BE2C (cell line): ENCODE results near the gene A1CF.
"Not testable (repeated sequence)": the region's sequence is repeated elsewhere in the genome, so short reads cannot be mapped to it uniquely, and the experiment has no call there.

Experiments
- DNase-seq: peaks from one replicate; pipeline ENCODE4 v3.0.0-alpha.2; 2020
- H3K27me3 ChIP-seq: fragments of 250-450 bp; sonication (Bioruptor Pico); 2 replicates; pipeline ENCODE4 v1.5.1; 2020; ENCODE audit warnings: mild to moderate bottlenecking
- H3K36me3 ChIP-seq: fragments of 250-450 bp; sonication (Bioruptor Pico); 2 replicates; pipeline ENCODE4 v1.5.1; 2020; ENCODE audit warnings: mild to moderate bottlenecking
- H3K4me1 ChIP-seq: fragments of 250-450 bp; sonication (Bioruptor Pico); 2 replicates; pipeline ENCODE4 v1.5.1; 2020
- H3K4me3 ChIP-seq: 2 replicates; pipeline ENCODE4 v1.5.1; 2011; ENCODE audit warnings: low read depth, low read length
- H3K9me3 ChIP-seq: fragments of 250-450 bp; sonication (Bioruptor Pico); 2 replicates; pipeline ENCODE4 v1.5.1; 2020
- CTCF ChIP-seq: IDR thresholded peaks from 2 replicates; pipeline ENCODE4 v1.5.1; 2012; ENCODE audit warnings: mild to moderate bottlenecking, low read depth, low read length

Gene A1CF

DNA sequence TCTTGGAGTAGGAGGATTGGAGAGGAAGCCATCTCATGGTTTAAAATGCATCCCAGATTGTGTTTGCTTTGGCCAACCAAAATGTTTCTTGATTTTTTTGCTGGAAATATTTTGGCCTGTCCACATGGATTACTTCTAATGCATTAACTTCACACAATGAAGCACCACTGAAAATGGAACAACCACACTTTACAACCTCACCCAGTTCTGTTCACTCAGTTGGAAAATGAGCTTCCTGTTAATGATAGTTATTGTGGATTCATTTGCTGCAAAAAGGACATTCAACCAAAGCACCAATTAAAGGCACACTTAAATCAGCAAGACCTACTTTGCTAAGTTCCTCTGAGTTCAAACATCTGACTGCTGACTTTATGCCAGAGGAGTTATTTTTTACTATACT is 11.3 kb upstream of the A1CF start:
- no peaks in the 10 kb centered on the region for H3K4me1 ChIP-seq
- no peak for DNase-seq
- TF ChIP-seq CTCF, result no peak
- no peaks in the 10 kb centered on the region for H3K27me3 ChIP-seq
- no peaks in the 10 kb centered on the region for H3K36me3 ChIP-seq
- H3K4me3 ChIP-seq, result no peak overlapping the region
- no peaks in the 10 kb centered on the region for H3K9me3 ChIP-seq

DNA sequence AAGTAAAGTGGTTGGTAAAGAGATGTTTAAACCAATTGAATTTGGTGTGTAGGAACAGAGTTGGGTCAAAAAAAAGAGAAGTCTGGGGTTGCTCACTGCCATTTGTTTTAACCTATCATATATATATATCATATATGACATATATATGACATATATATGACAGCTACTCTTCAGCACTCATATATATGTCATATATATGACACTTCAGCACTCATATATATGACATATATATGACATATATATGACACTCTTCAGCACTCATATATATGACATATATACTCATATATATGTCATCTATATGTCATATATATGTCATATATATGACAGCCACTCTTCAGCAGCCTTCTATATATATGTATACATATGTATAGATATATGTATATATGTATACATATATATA is 8.9 kb upstream of the A1CF start:
- Histone ChIP-seq H3K36me3 (no peaks in the 10 kb centered on the region), H3K9me3 (no peaks in the 10 kb centered on the region), H3K4me1 (no peaks in the 10 kb centered on the region), H3K27me3 (no peaks in the 10 kb centered on the region), H3K4me3 (no peak overlapping the region)
- TF ChIP-seq CTCF, result no peak
- no peak for DNase-seq

DNA sequence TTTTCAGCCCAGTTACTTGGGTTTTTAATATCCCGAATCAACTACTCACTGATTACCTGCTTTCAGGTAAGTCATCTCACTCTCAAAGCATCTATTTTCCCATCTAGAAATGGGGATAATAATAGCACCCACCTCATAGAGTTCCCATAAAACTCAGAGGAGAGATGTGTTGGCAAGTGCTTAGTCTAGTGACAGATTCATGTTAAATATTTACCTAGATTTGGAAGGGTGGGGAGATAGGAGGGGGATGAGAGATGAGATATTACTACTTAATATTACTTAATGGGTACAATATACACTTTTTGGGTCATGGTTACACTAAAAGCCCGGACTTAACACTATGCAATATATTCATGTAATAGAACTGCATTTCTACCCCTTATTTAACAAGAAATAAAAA is 7.0 kb upstream of the A1CF start:
- H3K27me3 ChIP-seq, result no peaks in the 10 kb centered on the region
- DNase-seq, result no peak
- no peaks in the 10 kb centered on the region for H3K4me1 ChIP-seq
- TF ChIP-seq CTCF, result no peak
- H3K9me3 ChIP-seq, result no peaks in the 10 kb centered on the region
- no peak overlapping the region for H3K4me3 ChIP-seq
- H3K36me3 ChIP-seq, result no peaks in the 10 kb centered on the region

GRCh38 chr10:50884302-50884701 is 1.1 kb downstream of the A1CF start:
- Histone ChIP-seq H3K9me3 (no peaks in the 10 kb centered on the region), H3K36me3 (no peaks in the 10 kb centered on the region), H3K4me3 (no peak overlapping the region), H3K4me1 (no peaks in the 10 kb centered on the region), H3K27me3 (no peaks in the 10 kb centered on the region; the same call in 1 of the 2 replicates)
- no peak for TF ChIP-seq CTCF
- no peak for DNase-seq

DNA sequence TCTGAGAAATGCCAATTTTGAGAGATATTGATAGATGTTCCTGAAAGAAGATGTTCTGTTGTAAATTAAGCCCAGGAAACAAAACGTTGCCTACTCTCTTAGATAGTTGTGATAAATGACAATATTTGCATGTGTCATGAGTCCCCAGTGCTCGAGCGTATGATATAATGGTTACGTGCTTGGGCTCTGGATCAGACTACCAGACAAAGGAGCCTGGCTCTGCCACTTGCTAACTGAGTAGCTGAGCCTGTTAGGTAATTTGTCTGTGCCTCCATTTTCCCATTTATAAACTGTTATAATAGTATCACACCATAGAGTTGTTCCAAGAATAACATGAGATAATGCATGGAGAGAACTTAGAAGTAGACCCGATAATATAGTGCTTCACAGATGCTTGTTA is 1.8 kb downstream of the A1CF start:
- H3K36me3 ChIP-seq, result no peaks in the 10 kb centered on the region
- H3K4me3 ChIP-seq, result no peak overlapping the region
- no peaks in the 10 kb centered on the region; the same call in 1 of the 2 replicates for H3K27me3 ChIP-seq
- no peaks in the 10 kb centered on the region for H3K4me1 ChIP-seq
- TF ChIP-seq CTCF, result no peak
- no peaks in the 10 kb centered on the region for H3K9me3 ChIP-seq
- DNase-seq, result no peak

DNA sequence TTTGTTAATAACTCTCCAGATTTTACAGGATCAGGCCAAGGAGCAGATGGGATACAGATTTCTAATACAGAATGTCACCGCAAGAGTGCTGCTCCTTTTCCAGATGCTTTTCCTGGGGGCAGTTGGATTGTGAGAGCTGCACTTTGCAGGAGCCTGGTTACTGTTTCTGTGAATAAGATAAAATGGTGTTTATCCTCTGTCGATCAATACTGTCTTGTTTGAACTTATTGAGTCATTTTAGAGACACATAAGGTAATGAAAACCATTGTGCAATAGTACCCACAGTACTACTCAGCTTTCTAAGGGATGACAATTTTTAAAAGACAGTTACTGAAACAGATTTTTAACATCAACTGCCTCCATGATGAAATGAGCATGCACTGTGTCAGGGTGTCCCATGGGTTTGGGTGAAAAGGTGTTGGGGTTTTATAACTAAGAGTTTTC is 2.9 kb downstream of the A1CF start:
- Histone ChIP-seq H3K4me1 (no peaks in the 10 kb centered on the region), H3K9me3 (no peaks in the 10 kb centered on the region), H3K4me3 (no peak overlapping the region), H3K27me3 (no peaks in the 10 kb centered on the region; the same call in 1 of the 2 replicates), H3K36me3 (no peaks in the 10 kb centered on the region)
- TF ChIP-seq CTCF, result no peak
- DNase-seq, result no peak

GRCh38 chr10:50881046-50881445 is 4.4 kb downstream of the A1CF start:
- H3K9me3 ChIP-seq, DNase-seq, H3K4me3 ChIP-seq: not testable (repeated sequence)

More at GRCh38 chr10:50881046-50881445, 4.4 kb downstream of the A1CF start:
- H3K27me3 ChIP-seq, H3K36me3 ChIP-seq, H3K4me1 ChIP-seq: not testable (repeated sequence)
